DMS79 (cell line): Measurements from ENCODE around the gene ACTN1.

Experiments used
- DNase-seq: peaks from one replicate; lab custom pipeline; 2025; lab: John Stamatoyannopoulos, UW

Gene ACTN1

GRCh38 chr14:68824517-68825347, 154.4 kb downstream of the ACTN1 start:
- DNase-seq, result no peak

- DNase-seq, result no peak
Observed at GRCh38 chr14:68824207-68824516, 154.9 kb downstream of the ACTN1 start.
